ENCODE data around the gene NPHS1. TPM values are rescaled to one million over a fixed set of nuclear protein-coding genes. Genes with fewer than 3 reads are reported as not detected.

NPHS1 gene
- total and polyA plus RNA-seq, 2 experiments from 2014 or later = 0.30 to 0.76 TPM

DNA sequence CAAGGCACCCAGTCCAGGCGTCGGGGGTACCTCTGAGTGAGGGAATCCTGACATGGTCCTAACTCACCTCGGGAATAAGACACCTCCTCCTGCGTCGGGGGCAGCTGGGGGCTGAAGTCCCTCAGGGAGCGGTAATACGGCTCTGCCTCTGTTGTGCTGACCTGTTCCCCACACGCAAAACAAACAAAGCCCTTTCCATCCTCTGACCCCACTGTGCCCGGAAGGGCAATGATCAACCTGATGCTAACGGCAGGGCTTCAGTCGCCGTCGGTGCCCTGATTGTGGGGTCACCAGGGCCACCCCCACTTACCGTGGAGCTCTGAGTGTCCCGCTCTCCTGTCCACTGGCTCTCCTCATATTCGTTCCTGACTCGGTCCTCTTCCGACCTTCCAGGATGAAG lies 21.3 kb downstream of the NPHS1 start:
- no peaks in the 10 kb centered on the region for H4K20me1 ChIP-seq (ENCODE audit: insufficient read depth, poor library complexity, severe bottlenecking)
- no peaks in the 10 kb centered on the region for H3K36me3 ChIP-seq (replicated peaks; ENCODE audit: insufficient read depth, low read depth)
- H3K27me3 ChIP-seq = peaks cover 4% of the 10 kb centered on the region
- no peaks in the 10 kb centered on the region for H3K4me1 ChIP-seq (ENCODE audit: insufficient read depth)
- WGBS (ENCODE audit: low lambda C conversion rate, missing lambda C conversion rate) = 70% methylated on average over 18 of the region's 18 CpGs
- H2AFZ ChIP-seq = no peak overlapping the region
- TF ChIP-seq EZH2 (IDR thresholded peaks at IDR 0.05; ENCODE audit: borderline replicate concordance) (no peak), CTCF (IDR thresholded peaks at IDR 0.05; ENCODE audit: poor library complexity) (no peak), EZH2phosphoT487 (IDR thresholded peaks at IDR 0.05; ENCODE audit: low read depth, severe bottlenecking, unreplicated experiment) (no peak)
- H3K9me2 ChIP-seq (replicated peaks; ENCODE audit: insufficient read depth) = no peaks in the 10 kb centered on the region
- H3K79me2 ChIP-seq = no peaks in the 10 kb centered on the region
- H3K4me2 ChIP-seq = no peak overlapping the region
- DNase-seq (ENCODE audit: low spot score) = no peak
- no peak overlapping the region for H3K4me3 ChIP-seq
- H3K27ac ChIP-seq = no peak overlapping the region
- H3K9me3 ChIP-seq (ENCODE audit: low read depth) = no peaks in the 10 kb centered on the region

- Histone ChIP-seq H2AFZ (no peak overlapping the region), H4K20me1 (ENCODE audit: insufficient read depth, poor library complexity, severe bottlenecking) (no peaks in the 10 kb centered on the region), H3K4me1 (ENCODE audit: insufficient read depth) (no peaks in the 10 kb centered on the region), H3K9me2 (replicated peaks; ENCODE audit: insufficient read depth) (no peaks in the 10 kb centered on the region), H3K27ac (no peak overlapping the region), H3K36me3 (replicated peaks; ENCODE audit: insufficient read depth, low read depth) (no peaks in the 10 kb centered on the region), H3K79me2 (no peaks in the 10 kb centered on the region), H3K9me3 (ENCODE audit: low read depth) (no peaks in the 10 kb centered on the region), H3K27me3 (peaks cover 8% of the 10 kb centered on the region), H3K4me3 (no peak overlapping the region), H3K4me2 (no peak overlapping the region)
- 13% methylated on average over 12 of the region's 12 CpGs for WGBS (ENCODE audit: low lambda C conversion rate, missing lambda C conversion rate)
- peak; percentile 90 for DNase-seq (ENCODE audit: low spot score)
- TF ChIP-seq EZH2 (IDR thresholded peaks at IDR 0.05; ENCODE audit: borderline replicate concordance) (no peak), EZH2phosphoT487 (IDR thresholded peaks at IDR 0.05; ENCODE audit: low read depth, severe bottlenecking, unreplicated experiment) (no peak), CTCF (IDR thresholded peaks at IDR 0.05; ENCODE audit: poor library complexity) (no peak)
Observed at GRCh38 chr19:35828692-35829301, 23.5 kb downstream of the NPHS1 start.

DNA sequence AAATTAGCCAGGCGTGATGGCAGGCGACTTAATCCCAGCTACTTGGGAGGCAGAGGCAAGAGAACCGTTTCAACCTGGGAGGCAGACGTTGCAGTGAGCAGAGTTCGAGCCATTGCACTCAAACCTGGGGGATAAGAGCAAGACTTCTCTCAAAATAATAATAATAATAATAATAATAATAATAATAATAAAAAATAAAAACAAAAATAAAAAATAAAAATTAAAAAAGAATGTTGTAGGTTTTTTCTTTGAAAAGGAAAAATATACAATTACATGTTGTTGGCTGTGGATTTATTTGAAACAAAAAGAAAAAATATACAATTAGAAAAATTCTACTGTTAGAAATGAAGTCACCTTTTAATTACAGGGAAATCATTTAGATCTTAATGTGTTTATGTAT lies 28.2 kb downstream of the NPHS1 start:
- Histone ChIP-seq H3K36me3 (replicated peaks; ENCODE audit: insufficient read depth, low read depth) (no peaks in the 10 kb centered on the region), H3K4me1 (ENCODE audit: insufficient read depth) (no peaks in the 10 kb centered on the region), H3K4me2 (no peak overlapping the region), H3K9me2 (replicated peaks; ENCODE audit: insufficient read depth) (no peaks in the 10 kb centered on the region), H3K27me3 (peaks cover 4% of the 10 kb centered on the region), H2AFZ (no peak overlapping the region), H3K9me3 (ENCODE audit: low read depth) (no peaks in the 10 kb centered on the region), H3K4me3 (no peak overlapping the region), H4K20me1 (ENCODE audit: insufficient read depth, poor library complexity, severe bottlenecking) (no peaks in the 10 kb centered on the region), H3K79me2 (no peaks in the 10 kb centered on the region), H3K27ac (no peak overlapping the region)
- WGBS (ENCODE audit: low lambda C conversion rate, missing lambda C conversion rate) = 82% methylated on average over 5 of the region's 5 CpGs
- no peak for DNase-seq (ENCODE audit: low spot score)
- TF ChIP-seq EZH2 (IDR thresholded peaks at IDR 0.05; ENCODE audit: borderline replicate concordance) = no peak
- no peak for TF ChIP-seq CTCF (IDR thresholded peaks at IDR 0.05; ENCODE audit: poor library complexity)
- TF ChIP-seq EZH2phosphoT487 (IDR thresholded peaks at IDR 0.05; ENCODE audit: low read depth, severe bottlenecking, unreplicated experiment) = no peak
